Peyer's patch (tissue), 4 donors: ENCODE measurements around the gene ZBTB48. TPM values are rescaled to one million over a fixed set of nuclear protein-coding genes. Genes with fewer than 3 reads are reported as not detected.

Experiments
- DNase-seq, 3 donors: peaks; one replicate each; pipeline ENCODE4 v3.0.0-alpha.2; 2017 to 2019
- H3K27ac ChIP-seq, 4 donors: fragments of 200-600 bp; sonication (generic); one replicate each; pipeline ENCODE4 v1.5.1; 2016 to 2019
- H3K27me3 ChIP-seq, 2 donors: fragments of 200-600 bp; sonication (generic); one replicate each; pipeline ENCODE4 v1.5.1; 2019
- H3K36me3 ChIP-seq, 3 donors: fragments of 200-600 bp; sonication (generic); one replicate each; pipeline ENCODE4 v1.5.1; 2016 to 2019
- H3K4me1 ChIP-seq, 4 donors: fragments of 200-600 bp; sonication (generic); one replicate each; pipeline ENCODE4 v1.5.1; 2016 to 2019
- H3K4me3 ChIP-seq, 4 donors: fragments of 200-600 bp; sonication (generic); 1 replicate in 3 of 4; 2 replicates in 1 of 4; pipeline ENCODE4 v1.5.1; 2016 to 2019; ENCODE audit warnings: mild to moderate bottlenecking in 1 of 4
- H3K9me3 ChIP-seq, 4 donors: fragments of 200-600 bp; sonication (generic); one replicate each; pipeline ENCODE4 v1.5.1; 2016 to 2019; ENCODE audit warnings: mild to moderate bottlenecking in 1 of 4
- POLR2A ChIP-seq, 2 donors: fragments of 450-650 bp; IDR thresholded peaks; one replicate each; pipeline ENCODE4 v1.5.1; 2017; ENCODE audit warnings: antibody characterized with exemption in 2 of 2, mild to moderate bottlenecking in 2 of 2, moderate library complexity in 2 of 2
- total RNA-seq, 4 donors: library from RNA; depleted of rRNA; stranded (reverse); fragments of >200 nt; gene quantifications; one replicate each; pipeline ENCODE4 v1.1.0, GENCODE V29; 2016
- TF ChIP-seq, protein P1 (sequence below), 6 experiments: fragments of 450-650 bp in 4 of 6; fragments of 200-600 bp in 2 of 6; sonication (generic) in 1 of 6; IDR thresholded peaks; one replicate each; pipeline ENCODE4 v1.5.1; 2017 to 2019; ENCODE audit warnings: antibody characterized with exemption in 6 of 6, mild to moderate bottlenecking in 3 of 6, moderate library complexity in 1 of 6

ZBTB48 gene
- total RNA-seq, 4 donors from 2014 or later = 27.0 to 80.9 (median 38.2) TPM

GRCh38 chr1:6585081-6585722 is 5.4 kb downstream of the ZBTB48 start:
- no peak for DNase-seq
- H3K27me3 ChIP-seq = no peaks in the 10 kb centered on the region
- peaks cover 8 to 31% (median 12%) of the 10 kb centered on the region in 4 donors for H3K4me1 ChIP-seq
- H3K36me3 ChIP-seq = peaks cover 0 to 31% (median 0%) of the 10 kb centered on the region in 3 donors
- no peak for TF ChIP-seq POLR2A (IDR thresholded peaks at IDR 0.05)
- TF ChIP-seq, protein P1, sequence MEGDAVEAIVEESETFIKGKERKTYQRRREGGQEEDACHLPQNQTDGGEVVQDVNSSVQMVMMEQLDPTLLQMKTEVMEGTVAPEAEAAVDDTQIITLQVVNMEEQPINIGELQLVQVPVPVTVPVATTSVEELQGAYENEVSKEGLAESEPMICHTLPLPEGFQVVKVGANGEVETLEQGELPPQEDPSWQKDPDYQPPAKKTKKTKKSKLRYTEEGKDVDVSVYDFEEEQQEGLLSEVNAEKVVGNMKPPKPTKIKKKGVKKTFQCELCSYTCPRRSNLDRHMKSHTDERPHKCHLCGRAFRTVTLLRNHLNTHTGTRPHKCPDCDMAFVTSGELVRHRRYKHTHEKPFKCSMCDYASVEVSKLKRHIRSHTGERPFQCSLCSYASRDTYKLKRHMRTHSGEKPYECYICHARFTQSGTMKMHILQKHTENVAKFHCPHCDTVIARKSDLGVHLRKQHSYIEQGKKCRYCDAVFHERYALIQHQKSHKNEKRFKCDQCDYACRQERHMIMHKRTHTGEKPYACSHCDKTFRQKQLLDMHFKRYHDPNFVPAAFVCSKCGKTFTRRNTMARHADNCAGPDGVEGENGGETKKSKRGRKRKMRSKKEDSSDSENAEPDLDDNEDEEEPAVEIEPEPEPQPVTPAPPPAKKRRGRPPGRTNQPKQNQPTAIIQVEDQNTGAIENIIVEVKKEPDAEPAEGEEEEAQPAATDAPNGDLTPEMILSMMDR (IDR thresholded peaks at IDR 0.05) = peak in 1 of 6 experiments; percentile 16
- H3K9me3 ChIP-seq = no peaks in the 10 kb centered on the region
- H3K4me3 ChIP-seq = no peak overlapping the region
- H3K27ac ChIP-seq = no peak overlapping the region

GRCh38 chr1:6585841-6586240 is 6.0 kb downstream of the ZBTB48 start:
- DNase-seq = no peak
- TF ChIP-seq, protein P1 (IDR thresholded peaks at IDR 0.05) = no peak
- no peaks in the 10 kb centered on the region for H3K27me3 ChIP-seq
- peaks cover 0 to 35% (median 0%) of the 10 kb centered on the region in 3 donors for H3K36me3 ChIP-seq
- no peaks in the 10 kb centered on the region for H3K9me3 ChIP-seq
- H3K4me3 ChIP-seq = no peak overlapping the region
- no peak overlapping the region for H3K27ac ChIP-seq
- peaks cover 3 to 24% (median 7%) of the 10 kb centered on the region in 4 donors for H3K4me1 ChIP-seq

DNA sequence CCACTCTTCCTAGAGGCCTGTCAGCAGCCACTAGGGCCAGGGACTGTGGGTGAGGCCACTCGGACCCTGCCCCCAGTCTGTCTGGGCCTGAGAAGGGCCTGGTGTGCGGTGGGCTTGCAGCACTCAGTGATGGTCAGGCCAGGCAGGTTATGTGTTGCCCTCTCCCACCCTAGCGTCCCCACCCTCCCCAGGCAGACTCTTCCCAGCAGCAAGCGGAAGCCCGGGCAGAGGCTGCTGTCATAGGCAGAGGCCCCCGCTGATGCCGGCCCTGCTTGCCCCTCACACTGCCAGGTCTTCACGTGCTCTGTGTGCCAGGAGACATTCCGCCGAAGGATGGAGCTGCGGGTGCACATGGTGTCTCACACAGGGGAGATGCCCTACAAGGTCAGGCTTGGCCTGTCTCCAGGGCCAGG is 6.6 kb downstream of the ZBTB48 start:
- peaks cover 0 to 41% (median 0%) of the 10 kb centered on the region in 3 donors for H3K36me3 ChIP-seq
- H3K4me3 ChIP-seq = no peak overlapping the region
- H3K27me3 ChIP-seq = no peaks in the 10 kb centered on the region
- DNase-seq = no peak
- TF ChIP-seq, protein P1 (IDR thresholded peaks at IDR 0.05) = no peak
- no peak for TF ChIP-seq POLR2A (IDR thresholded peaks at IDR 0.05)
- no peaks in the 10 kb centered on the region for H3K9me3 ChIP-seq
- no peak overlapping the region for H3K27ac ChIP-seq
- peaks cover 0 to 19% (median 2%) of the 10 kb centered on the region in 4 donors for H3K4me1 ChIP-seq

DNA sequence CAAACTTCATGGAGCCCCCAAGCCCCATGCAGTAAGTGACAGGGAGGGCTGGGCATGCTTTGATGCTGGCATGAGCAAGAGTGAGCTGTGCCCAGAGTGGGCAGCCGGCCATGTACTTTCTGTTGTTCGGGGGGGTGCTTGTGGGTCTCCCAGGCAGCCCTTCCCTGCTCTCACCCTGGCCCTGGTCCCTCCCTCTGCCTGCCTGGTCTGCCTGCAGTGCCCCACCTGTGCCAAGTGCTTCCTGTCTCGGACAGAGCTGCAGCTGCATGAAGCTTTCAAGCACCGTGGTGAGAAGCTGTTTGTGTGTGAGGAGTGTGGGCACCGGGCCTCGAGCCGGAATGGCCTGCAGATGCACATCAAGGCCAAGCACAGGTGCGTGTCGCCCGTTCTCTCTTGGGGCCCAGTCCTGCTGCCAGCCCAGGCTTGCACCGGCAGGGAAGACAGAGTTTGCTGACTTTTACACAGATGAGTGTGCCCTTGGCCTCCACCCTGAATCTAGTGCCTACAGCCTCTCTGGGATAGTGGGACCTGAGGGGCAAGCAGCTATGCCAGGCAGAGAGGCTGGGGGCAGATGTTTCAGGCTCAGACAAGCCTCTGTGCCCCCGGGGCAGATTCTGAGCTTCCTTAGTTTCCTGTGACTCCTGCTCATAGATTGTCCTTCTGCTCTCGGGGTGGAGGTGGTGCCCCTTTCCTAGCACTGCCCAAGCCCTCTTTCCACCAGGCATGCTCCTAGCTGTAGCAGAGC is 7.6 kb downstream of the ZBTB48 start:
- no peaks in the 10 kb centered on the region for H3K9me3 ChIP-seq
- peaks cover 0 to 8% (median 0%) of the 10 kb centered on the region in 4 donors for H3K4me1 ChIP-seq
- H3K27ac ChIP-seq = no peak overlapping the region
- H3K27me3 ChIP-seq = no peaks in the 10 kb centered on the region
- H3K4me3 ChIP-seq = no peak overlapping the region
- peaks cover 0 to 42% (median 0%) of the 10 kb centered on the region in 3 donors for H3K36me3 ChIP-seq
- DNase-seq = no peak
- no peak for TF ChIP-seq POLR2A (IDR thresholded peaks at IDR 0.05)
- TF ChIP-seq, protein P1 (IDR thresholded peaks at IDR 0.05) = no peak

DNA sequence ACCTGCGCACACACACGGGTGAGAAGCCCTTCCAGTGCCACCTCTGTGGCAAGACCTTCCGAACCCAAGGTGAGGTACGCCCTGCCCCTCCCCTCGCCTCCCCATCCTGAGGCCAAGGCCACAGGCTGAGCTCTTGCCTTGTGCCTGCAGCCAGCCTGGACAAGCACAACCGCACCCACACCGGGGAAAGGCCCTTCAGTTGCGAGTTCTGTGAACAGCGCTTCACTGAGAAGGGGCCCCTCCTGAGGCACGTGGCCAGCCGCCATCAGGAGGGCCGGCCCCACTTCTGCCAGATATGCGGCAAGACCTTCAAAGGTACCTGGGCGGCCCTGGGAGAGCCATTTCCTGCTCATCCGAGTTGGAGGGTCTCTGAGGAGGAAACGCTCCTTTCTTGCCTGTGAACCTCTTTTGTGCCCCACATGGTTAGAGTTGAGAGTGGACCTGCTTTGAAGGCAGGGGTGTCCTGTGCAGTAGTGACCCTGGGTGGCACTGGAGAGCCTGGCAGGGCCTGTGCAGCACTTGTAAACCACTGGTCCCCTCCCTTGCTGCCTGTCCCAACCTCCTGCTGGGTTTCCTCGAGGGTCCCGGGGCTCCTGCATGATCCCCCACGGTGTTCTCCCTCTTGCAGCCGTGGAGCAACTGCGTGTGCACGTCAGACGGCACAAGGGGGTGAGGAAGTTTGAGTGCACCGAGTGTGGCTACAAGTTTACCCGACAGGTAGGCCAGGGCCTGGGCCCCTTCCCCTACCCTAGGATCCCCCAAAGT is 8.5 kb downstream of the ZBTB48 start:
- Histone ChIP-seq H3K36me3 (peaks cover 0 to 51% (median 0%) of the 10 kb centered on the region in 3 donors), H3K27me3 (no peaks in the 10 kb centered on the region), H3K9me3 (no peaks in the 10 kb centered on the region), H3K4me3 (no peak overlapping the region), H3K4me1 (no peaks in the 10 kb centered on the region), H3K27ac (no peak overlapping the region)
- DNase-seq = no peak
- TF ChIP-seq, protein P1 (IDR thresholded peaks at IDR 0.05) = no peak
- TF ChIP-seq POLR2A (IDR thresholded peaks at IDR 0.05) = no peak
